Common myeloid progenitor, CD34-positive (primary cell): ENCODE results near the gene HIRIP3.

Source experiments
- CTCF ChIA-PET: fragments of 350-600 bp; sonication (Branson Sonifier 250); formaldehyde crosslinking; loops from one replicate; lab custom pipeline; 2021; ENCODE audit warnings: antibody characterized with exemption; lab: Charles Lee
- POLR2A ChIA-PET: fragments of 350-600 bp; sonication (Branson Sonifier 250); formaldehyde crosslinking; loops from one replicate; lab custom pipeline; 2021; ENCODE audit warnings: antibody characterized with exemption; lab: Charles Lee
- DNase-seq, 3 donors: peaks; one replicate each; pipeline versions ENCODE4 v3.0.0 to v3.0.0-alpha.2; 2013
- H3K27ac ChIP-seq, 2 experiments: 1 replicate in 1 of 2; 2 replicates in 1 of 2; pipeline ENCODE4 v1.7.0; 2013; ENCODE audit warnings: inconsistent platforms in 2 of 2, low read length in 2 of 2, mild to moderate bottlenecking in 2 of 2, low read depth in 1 of 2, moderate library complexity in 1 of 2; ENCODE audit not compliant: severe bottlenecking in 2 of 2, insufficient read depth in 1 of 2, poor library complexity in 1 of 2
- H3K27me3 ChIP-seq, 5 experiments: replicated peaks in 2 of 5; 1 replicate in 3 of 5; 2 replicates in 2 of 5; pipeline versions ENCODE4 v1.6.1 to v1.7.0; 2013; ENCODE audit warnings: low read length in 4 of 5, mild to moderate bottlenecking in 2 of 5, moderate library complexity in 2 of 5, inconsistent platforms in 1 of 5; ENCODE audit not compliant: insufficient read depth in 5 of 5, control insufficient read depth in 4 of 5
- H3K36me3 ChIP-seq, 4 experiments: 1 replicate in 2 of 4; 2 replicates in 2 of 4; pipeline versions ENCODE4 v1.6.1 to v1.7.0; 2013; ENCODE audit warnings: low read length in 3 of 4, control low read depth in 1 of 4, mild to moderate bottlenecking in 1 of 4; ENCODE audit not compliant: control insufficient read depth in 4 of 4, insufficient read depth in 4 of 4
- H3K4me1 ChIP-seq, 4 experiments: 1 replicate in 3 of 4; 2 replicates in 1 of 4; pipeline versions ENCODE4 v1.6.1 to v1.7.1; 2013; ENCODE audit warnings: low read length in 3 of 4, mild to moderate bottlenecking in 3 of 4, control low read depth in 1 of 4, inconsistent platforms in 1 of 4, moderate library complexity in 1 of 4; ENCODE audit not compliant: control insufficient read depth in 4 of 4, insufficient read depth in 4 of 4; ENCODE audit errors: control extremely low read depth in 1 of 4
- H3K4me3 ChIP-seq, 7 experiments: 1 replicate in 4 of 7; 2 replicates in 3 of 7; pipeline versions ENCODE4 v1.5.1 to v1.7.0; 2013; ENCODE audit warnings: mild to moderate bottlenecking in 7 of 7, low read length in 6 of 7, moderate library complexity in 6 of 7, inconsistent platforms in 2 of 7, low read depth in 2 of 7, control low read depth in 1 of 7; ENCODE audit not compliant: insufficient read depth in 4 of 7, control insufficient read depth in 1 of 7; ENCODE audit errors: extremely low read depth in 1 of 7
- H3K9me3 ChIP-seq, 5 experiments: 1 replicate in 4 of 5; 2 replicates in 1 of 5; pipeline versions ENCODE4 v1.6.1 to v1.7.1; 2013; ENCODE audit warnings: low read length in 4 of 5, mild to moderate bottlenecking in 2 of 5, inconsistent platforms in 1 of 5, low read depth in 1 of 5, moderate library complexity in 1 of 5; ENCODE audit not compliant: control insufficient read depth in 4 of 5, insufficient read depth in 2 of 5; ENCODE audit errors: control extremely low read depth in 1 of 5
- WGBS: methylation state at CpG from one replicate; pipeline ENCODE4 v1.1.5; 2013; ENCODE audit not compliant: insufficient coverage; 5-methylcytosine and 5-hydroxymethylcytosine counted together

The HIRIP3 gene

DNA sequence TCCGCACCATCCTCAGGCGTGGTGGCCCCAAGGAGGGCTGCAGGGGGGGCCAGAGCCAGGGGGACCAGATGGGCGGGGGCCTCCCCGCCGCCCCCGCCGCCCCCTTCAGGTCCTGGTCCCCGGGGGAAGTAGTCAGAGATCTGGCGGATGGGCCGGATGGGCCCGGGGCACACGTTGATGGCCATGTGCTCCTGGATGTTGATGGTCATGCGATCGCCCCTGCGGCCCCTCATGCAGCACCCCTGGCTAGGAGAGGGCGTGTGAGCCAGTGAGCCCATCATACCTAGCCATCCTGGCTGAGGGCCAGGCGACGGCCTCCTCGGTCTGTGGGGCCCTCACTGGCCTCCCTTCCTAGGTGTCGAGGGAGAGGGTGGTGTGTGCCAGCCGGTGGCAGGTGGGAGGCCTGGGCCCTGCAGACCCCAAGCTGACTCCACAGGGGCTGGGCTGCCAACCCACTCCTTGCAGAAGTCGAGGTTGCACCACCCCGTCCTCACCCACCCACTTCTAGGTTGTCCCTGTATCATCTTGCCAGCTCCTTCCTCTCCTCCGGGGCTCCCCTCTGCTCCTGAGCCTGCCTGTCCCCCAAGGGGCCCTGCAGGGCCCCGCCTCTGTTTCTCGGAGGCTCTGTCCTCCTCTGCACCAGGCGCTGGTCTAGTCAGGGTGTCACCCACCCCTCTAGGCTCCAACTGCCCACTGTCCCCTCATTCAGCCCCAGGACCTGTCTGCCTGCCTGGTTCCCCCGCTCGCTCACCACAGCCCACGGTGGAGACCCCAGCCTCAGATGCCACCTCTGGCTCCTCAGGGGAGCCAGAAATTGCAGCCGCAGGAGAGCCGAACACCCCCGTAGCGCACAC, 14.8 kb upstream of the HIRIP3 start:
- H3K27ac ChIP-seq: no peak overlapping the region
- peaks cover 0 to 23% (median 19%) of the 10 kb centered on the region in 4 experiments for H3K4me1 ChIP-seq
- peaks cover 0 to 39% (median 11%) of the 10 kb centered on the region in 5 experiments for H3K27me3 ChIP-seq
- DNase-seq: peak in 1 of 3 donors; percentile 17
- 38% methylated on average over 29 of the region's 34 CpGs for WGBS
- POLR2A ChIA-PET: no interaction called here
- H3K9me3 ChIP-seq: no peaks in the 10 kb centered on the region
- CTCF ChIA-PET: interaction anchor here (0.8 to 1.0 kb wide), 2 partner anchors 13 to 21 kb away, joined by 3 read pairs; partner anchors contain the start of genes C16orf92 and TLCD3B
- H3K4me3 ChIP-seq: peak overlapping the region in 4 of 7 experiments; percentile 31 to 71 (median 56)
- H3K36me3 ChIP-seq: peaks cover 0 to 8% (median 0%) of the 10 kb centered on the region in 4 experiments

GRCh38 chr16:30009085-30009862, 13.9 kb upstream of the HIRIP3 start:
- H3K4me1 ChIP-seq: peaks cover 0 to 32% (median 28%) of the 10 kb centered on the region in 4 experiments
- no peak for DNase-seq
- POLR2A ChIA-PET: no interaction called here
- peaks cover 0 to 39% (median 11%) of the 10 kb centered on the region in 5 experiments for H3K27me3 ChIP-seq
- H3K36me3 ChIP-seq: peaks cover 0 to 14% (median 0%) of the 10 kb centered on the region in 4 experiments
- no peak overlapping the region for H3K4me3 ChIP-seq
- H3K27ac ChIP-seq: no peak overlapping the region
- WGBS: 74% methylated on average over 15 of the region's 26 CpGs
- no peaks in the 10 kb centered on the region for H3K9me3 ChIP-seq
- CTCF ChIA-PET: interaction anchor here (1.0 to 1.5 kb wide), 2 partner anchors 13 to 23 kb away, joined by 3 to 4 read pairs; partner anchors contain the start of gene C16orf92

- 92% methylated on average over 11 of the region's 11 CpGs for whole genome bisulfite sequencing
- no peak overlapping the region for H3K4me3 ChIP-seq
- no peak overlapping the region for H3K27ac ChIP-seq
- CTCF ChIA-PET: interaction anchor here (1.0 to 1.3 kb wide), 3 partner anchors 21 to 200 kb away, joined by 3 to 4 read pairs (median 3); partner anchors contain the start of gene MVP
- H3K4me1 ChIP-seq: peaks cover 0 to 36% (median 31%) of the 10 kb centered on the region in 4 experiments
- POLR2A ChIA-PET: no interaction called here
- DNase-seq: no peak
- no peaks in the 10 kb centered on the region for H3K9me3 ChIP-seq
- peaks cover 0 to 28% (median 6%) of the 10 kb centered on the region in 4 experiments for H3K36me3 ChIP-seq
- peaks cover 0 to 34% (median 11%) of the 10 kb centered on the region in 5 experiments for H3K27me3 ChIP-seq
Measured at GRCh38 chr16:30007378-30007895, 12.0 kb upstream of the HIRIP3 start.

DNA sequence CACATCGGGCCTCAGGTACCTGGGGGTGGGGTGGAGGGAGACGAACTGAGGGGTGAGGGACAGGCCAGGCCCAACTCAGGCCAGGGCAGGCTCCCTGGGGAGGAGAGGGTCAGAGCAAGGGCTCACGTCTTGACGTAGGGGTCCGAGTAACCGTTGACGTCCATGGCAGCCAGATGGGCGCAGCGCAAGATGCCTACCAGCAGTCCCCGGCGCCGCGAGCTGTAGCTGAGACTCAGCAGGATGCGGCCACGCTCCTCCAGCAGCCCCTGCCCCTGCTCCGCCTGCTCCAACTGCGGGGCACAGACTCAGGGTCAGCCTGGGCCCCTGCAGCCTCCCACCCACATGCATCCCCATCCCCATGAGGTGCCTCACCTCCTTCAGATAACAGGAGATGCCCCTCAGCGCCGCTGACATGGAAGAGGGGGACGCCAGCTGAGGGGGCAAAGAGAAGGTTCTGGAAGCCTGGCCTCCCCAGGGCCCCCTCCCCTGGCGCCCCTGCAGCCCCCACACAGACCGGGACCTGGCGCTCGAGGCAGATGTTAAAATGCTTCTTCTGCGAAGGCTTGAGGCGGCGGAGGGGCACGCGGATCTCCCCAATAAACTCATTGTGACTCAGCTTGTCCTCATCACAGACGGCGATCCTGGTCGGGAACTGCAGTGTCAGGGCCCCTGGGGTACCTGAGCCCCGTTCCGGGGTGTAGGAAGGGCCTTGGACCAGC, 11.4 kb upstream of the HIRIP3 start:
- DNase-seq: no peak
- WGBS: 97% methylated on average over 21 of the region's 34 CpGs
- Histone ChIP-seq H3K27ac (no peak overlapping the region), H3K27me3 (peaks cover 0 to 28% (median 6%) of the 10 kb centered on the region in 5 experiments), H3K36me3 (peaks cover 0 to 33% (median 9%) of the 10 kb centered on the region in 4 experiments), H3K4me1 (peaks cover 0 to 35% (median 28%) of the 10 kb centered on the region in 4 experiments), H3K9me3 (no peaks in the 10 kb centered on the region), H3K4me3 (no peak overlapping the region)
- POLR2A ChIA-PET: no interaction called here
- CTCF ChIA-PET: interaction anchor here (0.6 to 1.5 kb wide), 12 partner anchors 10 to 413 kb away, joined by 3 to 6 read pairs (median 3); partner anchors contain the start of genes INO80E and MVP

GRCh38 chr16:30006095-30006473, 10.7 kb upstream of the HIRIP3 start:
- Histone ChIP-seq H3K9me3 (no peaks in the 10 kb centered on the region), H3K27me3 (peaks cover 0 to 22% (median 6%) of the 10 kb centered on the region in 5 experiments), H3K4me3 (no peak overlapping the region), H3K27ac (no peak overlapping the region), H3K4me1 (peaks cover 0 to 29% (median 24%) of the 10 kb centered on the region in 4 experiments), H3K36me3 (peaks cover 0 to 37% (median 12%) of the 10 kb centered on the region in 4 experiments)
- 94% methylated on average over 17 of the region's 18 CpGs for WGBS
- POLR2A ChIA-PET: no interaction called here
- DNase-seq: no peak
- CTCF ChIA-PET: interaction anchor here (0.6 to 1.5 kb wide), 13 partner anchors 9 to 414 kb away, joined by 3 to 6 read pairs (median 3); partner anchors contain the start of gene INO80E
